Nephron progenitor cell (in vitro differentiated cells): ENCODE data around the gene SETD1B.

Source experiments
- DNase-seq: peaks from one replicate; pipeline ENCODE4 v3.0.0; 2021
- H3K27ac Mint-ChIP-seq: 2 replicates; pipeline ENCODE4 v1.8.0; 2021; ENCODE audit warnings: mild to moderate bottlenecking, moderate library complexity, mixed read lengths
- H3K27me3 Mint-ChIP-seq: 2 replicates; pipeline ENCODE4 v1.8.0; 2021; ENCODE audit warnings: mild to moderate bottlenecking, low read depth, mixed read lengths; ENCODE audit not compliant: poor library complexity
- H3K36me3 Mint-ChIP-seq: 2 replicates; pipeline ENCODE4 v1.8.0; 2021; ENCODE audit warnings: low read depth, mixed read lengths
- H3K4me1 Mint-ChIP-seq: 2 replicates; pipeline ENCODE4 v1.8.0; 2021; ENCODE audit warnings: mixed read lengths
- H3K4me3 Mint-ChIP-seq: 2 replicates; pipeline ENCODE4 v1.8.0; 2021; ENCODE audit warnings: mild to moderate bottlenecking, moderate library complexity, mixed read lengths
- H3K9me3 Mint-ChIP-seq: 2 replicates; pipeline ENCODE4 v1.8.0; 2021; ENCODE audit warnings: mild to moderate bottlenecking, moderate library complexity, mixed read lengths
- CTCF ChIP-seq: fragments of 200-600 bp; sonication (generic); IDR thresholded peaks from 2 replicates; pipeline ENCODE4 v1.5.0; 2021; ENCODE audit warnings: antibody characterized with exemption

Gene SETD1B

GRCh38 chr12:121823101-121823726 lies 19.4 kb downstream of the SETD1B start:
- Mint-ChIP-seq H3K4me3 (no peak overlapping the region), H3K4me1 (no peaks in the 10 kb centered on the region), H3K9me3 (no peaks in the 10 kb centered on the region), H3K27ac (no peak overlapping the region), H3K36me3 (peaks cover 31% of the 10 kb centered on the region), H3K27me3 (peaks cover 8% of the 10 kb centered on the region)
- peak; percentile 34 for DNase-seq
- TF ChIP-seq CTCF = no peak

DNA sequence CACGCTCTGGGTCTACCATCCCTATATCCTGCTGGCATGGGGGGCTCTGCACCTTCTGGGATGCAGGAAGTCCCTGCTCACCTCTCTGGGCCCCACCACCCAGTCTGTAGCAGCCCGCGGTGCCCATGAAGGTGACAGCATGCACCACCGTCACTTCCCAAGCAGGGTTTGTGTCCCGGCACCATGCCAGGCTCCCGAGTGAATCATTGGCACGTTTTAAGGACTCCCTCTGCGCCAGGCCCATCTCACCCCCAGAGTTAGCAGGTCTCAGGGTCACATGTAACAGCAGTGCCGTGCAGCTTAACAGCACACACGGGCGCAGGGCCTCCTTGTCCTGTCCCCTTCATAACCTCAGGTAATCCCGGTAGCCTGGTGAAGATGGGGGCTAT lies 19.9 kb downstream of the SETD1B start:
- no peak overlapping the region for H3K4me3 Mint-ChIP-seq
- TF ChIP-seq CTCF = no peak
- H3K9me3 Mint-ChIP-seq = no peaks in the 10 kb centered on the region
- no peak overlapping the region for H3K27ac Mint-ChIP-seq
- H3K36me3 Mint-ChIP-seq = peaks cover 36% of the 10 kb centered on the region
- peaks cover 8% of the 10 kb centered on the region for H3K27me3 Mint-ChIP-seq
- no peak for DNase-seq
- H3K4me1 Mint-ChIP-seq = no peaks in the 10 kb centered on the region

DNA sequence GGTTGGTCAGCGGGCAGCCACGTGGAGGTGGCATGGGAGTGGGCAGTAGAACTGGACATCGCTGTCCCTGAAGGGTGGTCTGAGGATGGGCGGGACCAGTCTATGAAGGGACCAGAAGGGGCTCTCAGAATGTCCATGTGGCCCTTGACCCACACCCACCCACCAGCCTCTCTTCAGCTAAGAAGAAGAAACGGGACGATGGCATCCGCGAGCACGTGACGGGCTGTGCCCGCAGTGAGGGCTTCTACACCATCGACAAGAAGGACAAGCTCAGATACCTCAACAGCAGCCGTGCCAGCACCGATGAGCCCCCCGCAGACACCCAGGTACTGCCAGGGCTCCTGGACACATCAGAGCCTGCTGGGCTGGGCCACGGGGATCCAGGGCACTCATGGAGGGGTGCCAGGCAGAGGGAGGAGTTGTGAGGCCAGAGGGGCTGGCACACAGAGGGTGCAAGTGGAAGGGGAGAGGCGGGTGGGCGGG lies 21.3 kb downstream of the SETD1B start:
- Mint-ChIP-seq H3K4me3 (no peak overlapping the region), H3K27ac (no peak overlapping the region), H3K27me3 (peaks cover 8% of the 10 kb centered on the region), H3K4me1 (no peaks in the 10 kb centered on the region), H3K9me3 (no peaks in the 10 kb centered on the region), H3K36me3 (peaks cover 40% of the 10 kb centered on the region)
- TF ChIP-seq CTCF = no peak
- no peak for DNase-seq

DNA sequence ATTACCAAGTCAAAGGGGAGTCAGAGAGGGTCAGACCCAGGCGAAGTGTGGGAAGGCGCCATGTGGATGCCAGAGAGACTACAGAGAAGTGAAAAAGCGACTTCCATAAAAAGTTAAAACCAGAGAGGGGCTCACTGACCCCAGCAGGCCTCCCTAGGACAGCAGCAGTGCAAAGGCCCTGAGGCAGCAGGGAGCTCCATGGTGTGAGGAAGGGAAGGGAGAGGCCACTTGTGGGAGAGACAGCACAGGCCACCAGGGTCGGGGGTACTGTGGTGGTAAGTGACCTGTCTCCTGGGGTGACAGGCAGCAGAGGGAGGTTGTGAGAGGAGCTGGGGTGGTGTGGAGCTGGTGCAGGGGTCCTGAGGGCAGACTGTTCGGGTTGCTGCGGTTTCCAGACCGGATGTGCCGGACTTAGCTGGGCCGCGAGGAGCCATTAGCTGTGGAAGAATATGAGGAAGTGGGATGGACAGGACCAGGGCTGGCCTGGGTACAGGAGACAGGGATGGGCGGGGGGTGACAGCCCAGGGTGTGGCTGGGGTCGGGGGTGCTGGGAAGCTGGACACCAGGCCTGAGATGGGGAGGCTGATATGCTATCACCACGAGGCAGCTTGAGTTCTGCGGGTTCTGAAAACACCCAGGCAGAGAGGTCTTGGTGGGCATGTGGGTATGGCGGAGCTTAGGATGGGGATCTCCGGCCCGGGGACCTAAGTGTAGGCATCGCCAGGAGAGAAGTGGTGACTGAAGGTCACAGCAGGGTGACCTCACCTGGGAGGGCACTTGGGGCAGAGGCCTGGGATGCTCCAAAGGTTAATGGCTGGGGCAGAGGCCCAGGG lies 22.7 kb downstream of the SETD1B start:
- H3K4me3 Mint-ChIP-seq = no peak overlapping the region

DNA sequence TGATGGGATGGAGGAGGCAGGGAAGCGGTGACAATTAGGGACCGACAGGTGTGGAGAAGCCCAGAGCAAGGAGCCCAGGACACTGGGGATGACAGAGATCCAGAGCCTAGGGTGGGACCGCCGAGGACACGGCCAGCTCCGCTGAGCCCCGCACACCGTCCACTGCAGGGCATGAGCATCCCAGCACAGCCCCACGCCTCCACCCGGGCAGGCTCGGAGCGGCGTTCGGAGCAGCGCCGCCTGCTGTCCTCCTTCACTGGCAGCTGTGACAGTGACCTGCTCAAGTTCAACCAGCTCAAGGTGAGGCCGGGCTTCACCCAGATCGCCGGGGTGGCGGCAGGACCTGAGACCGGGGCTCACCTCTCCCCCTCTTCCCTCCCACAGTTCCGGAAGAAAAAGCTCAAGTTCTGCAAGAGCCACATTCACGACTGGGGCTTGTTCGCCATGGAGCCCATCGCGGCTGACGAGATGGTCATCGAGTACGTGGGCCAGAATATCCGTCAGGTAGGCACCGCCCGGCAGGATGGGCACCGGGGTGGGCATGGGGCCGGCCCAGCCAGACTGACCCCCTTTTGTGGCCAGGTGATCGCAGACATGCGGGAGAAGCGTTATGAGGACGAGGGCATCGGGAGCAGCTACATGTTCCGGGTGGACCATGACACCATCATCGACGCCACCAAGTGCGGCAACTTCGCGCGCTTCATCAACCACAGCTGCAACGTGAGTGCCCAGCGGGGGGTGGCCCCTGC lies 23.7 kb downstream of the SETD1B start:
- TF ChIP-seq CTCF = no peak
- no peak overlapping the region for H3K4me3 Mint-ChIP-seq
- H3K9me3 Mint-ChIP-seq = no peaks in the 10 kb centered on the region
- H3K27me3 Mint-ChIP-seq = peaks cover 6% of the 10 kb centered on the region
- H3K36me3 Mint-ChIP-seq = peaks cover 54% of the 10 kb centered on the region
- H3K27ac Mint-ChIP-seq = no peak overlapping the region
- H3K4me1 Mint-ChIP-seq = no peaks in the 10 kb centered on the region
- DNase-seq = no peak

More for the DNA sequence above, 22.7 kb downstream of the SETD1B start:
- no peak for TF ChIP-seq CTCF
- Mint-ChIP-seq H3K27me3 (peaks cover 6% of the 10 kb centered on the region), H3K9me3 (no peaks in the 10 kb centered on the region), H3K4me1 (no peaks in the 10 kb centered on the region), H3K27ac (peak overlapping the region; percentile 93), H3K36me3 (peaks cover 44% of the 10 kb centered on the region)
- DNase-seq = no peak
